Fibroblast of lung (primary cell): ENCODE results near the gene ZBTB49. TPM values are rescaled to one million over a fixed set of nuclear protein-coding genes. Genes with fewer than 3 reads are reported as not detected.
A peak's percentile ranks its signal among the peaks of the same experiment; 100 is the strongest.

ENCODE experiments used
- DNase-seq, 2 donors: peaks; one replicate each; pipeline versions ENCODE4 v3.0.0 to v3.0.0-alpha.2; 2010; ENCODE audit warnings: low read depth in 2 of 2
- H2AFZ ChIP-seq: 2 replicates; pipeline ENCODE4 v1.5.1; 2012; ENCODE audit warnings: low read length, control low read depth, inconsistent platforms
- H3K27ac ChIP-seq: 2 replicates; pipeline ENCODE4 v1.5.1; 2011; ENCODE audit warnings: low read length, control low read depth; ENCODE audit not compliant: insufficient read depth
- H3K27me3 ChIP-seq: 2 replicates; pipeline ENCODE4 v1.5.1; 2011; ENCODE audit warnings: mild to moderate bottlenecking, low read length; ENCODE audit not compliant: control insufficient read depth, insufficient read depth
- H3K36me3 ChIP-seq: 2 replicates; pipeline ENCODE4 v1.5.1; 2011; ENCODE audit warnings: low read length; ENCODE audit not compliant: control insufficient read depth, insufficient read depth
- H3K4me1 ChIP-seq: 2 replicates; pipeline ENCODE4 v1.5.1; 2011; ENCODE audit warnings: low read length; ENCODE audit not compliant: control insufficient read depth, insufficient read depth; ENCODE audit errors: extremely low read depth
- H3K4me2 ChIP-seq: 2 replicates; pipeline ENCODE4 v1.5.1; 2011; ENCODE audit warnings: low read length, control low read depth; ENCODE audit not compliant: insufficient read depth; ENCODE audit errors: extremely low read depth
- H3K4me3 ChIP-seq, 4 experiments: fragments of 200-600 bp in 1 of 4; sonication (generic) in 1 of 4; replicated peaks in 1 of 4; 2 replicates each; pipeline ENCODE4 v1.5.1; 2011 to 2016; ENCODE audit warnings: low read length in 4 of 4, low read depth in 3 of 4, mild to moderate bottlenecking in 3 of 4, control low read depth in 2 of 4, inconsistent platforms in 1 of 4, mixed read lengths in 1 of 4; ENCODE audit not compliant: insufficient read depth in 1 of 4; ENCODE audit errors: control extremely low read depth in 1 of 4
- H3K79me2 ChIP-seq: 2 replicates; pipeline ENCODE4 v1.5.1; 2012; ENCODE audit warnings: mild to moderate bottlenecking, low read length, inconsistent platforms; ENCODE audit not compliant: control insufficient read depth, insufficient read depth
- H3K9ac ChIP-seq: 2 replicates; pipeline ENCODE4 v1.5.1; 2011; ENCODE audit warnings: mild to moderate bottlenecking, low read length, control low read depth; ENCODE audit not compliant: insufficient read depth
- H3K9me3 ChIP-seq: 2 replicates; pipeline ENCODE4 v1.5.1; 2012; ENCODE audit warnings: low read depth, low read length; ENCODE audit not compliant: control insufficient read depth, insufficient read depth
- H4K20me1 ChIP-seq: 2 replicates; pipeline ENCODE4 v1.5.1; 2011; ENCODE audit warnings: low read length; ENCODE audit not compliant: control insufficient read depth, insufficient read depth; ENCODE audit errors: extremely low read depth
- CTCF ChIP-seq, 2 donors: IDR thresholded peaks in 1 of 2; conservative IDR thresholded peaks in 1 of 2; 1 replicate in 1 of 2; 2 replicates in 1 of 2; pipeline ENCODE4 v1.5.1; 2011 to 2012; ENCODE audit warnings: low read length in 2 of 2, control low read depth in 1 of 2, inconsistent platforms in 1 of 2, low read depth in 1 of 2, mild to moderate bottlenecking in 1 of 2
- EZH2 ChIP-seq: IDR thresholded peaks from 2 replicates; pipeline ENCODE4 v1.5.1; 2012; ENCODE audit warnings: low read length, control low read depth, mild to moderate bottlenecking; ENCODE audit errors: missing control alignments
- polyA plus RNA-seq, 2 donors: library from polyadenylated mRNA; depleted of rRNA in 1 of 2; stranded (reverse) in 1 of 2; unstranded in 1 of 2; fragments of >200 nt; gene quantifications; 2 replicates each; pipeline ENCODE4 v1.2.1, GENCODE V29; 2011 to 2012; ENCODE audit warnings: missing spikeins in 1 of 2
- total RNA-seq: library from RNA; depleted of rRNA; stranded (reverse); fragments of >200 nt; gene quantifications from 2 replicates; pipeline ENCODE4 v1.2.1, GENCODE V29; 2014

The ZBTB49 gene
- total and polyA plus RNA-seq, 2 donors (not counting 1 experiment from before 2014, with no cell fraction given) = 2.8 to 3.5 TPM

- H3K27me3 ChIP-seq = no peaks in the 10 kb centered on the region
- no peaks in the 10 kb centered on the region for H3K36me3 ChIP-seq
- no peak overlapping the region for H3K4me3 ChIP-seq
- H3K4me1 ChIP-seq = no peaks in the 10 kb centered on the region
- H3K9ac ChIP-seq = no peak overlapping the region
- H2AFZ ChIP-seq = no peak overlapping the region
- TF ChIP-seq CTCF (conservative IDR thresholded peaks at IDR 0.05 in 1 of 2, IDR thresholded peaks at IDR 0.05 in 1 of 2; ENCODE audit: low read depth in 1 of 2, low read length in 2 of 2) = no peak
- H3K27ac ChIP-seq = no peak overlapping the region
- no peaks in the 10 kb centered on the region for H3K9me3 ChIP-seq
- no peak for DNase-seq
- H4K20me1 ChIP-seq = no peaks in the 10 kb centered on the region
- no peak overlapping the region for H3K4me2 ChIP-seq
- no peaks in the 10 kb centered on the region for H3K79me2 ChIP-seq
Measured at GRCh38 chr4:4332529-4332928, 42.5 kb downstream of the ZBTB49 start.

- Histone ChIP-seq H3K27me3 (no peaks in the 10 kb centered on the region), H3K79me2 (no peaks in the 10 kb centered on the region), H3K9ac (no peak overlapping the region), H3K4me2 (peak overlapping the region; percentile 44), H3K36me3 (no peaks in the 10 kb centered on the region), H3K4me1 (no peaks in the 10 kb centered on the region), H3K4me3 (peak overlapping the region in 1 of 4 experiments; percentile 7), H3K9me3 (no peaks in the 10 kb centered on the region), H4K20me1 (no peaks in the 10 kb centered on the region), H3K27ac (no peak overlapping the region), H2AFZ (no peak overlapping the region)
- DNase-seq = peak; percentile 76 to 90
- no peak for TF ChIP-seq CTCF (conservative IDR thresholded peaks at IDR 0.05 in 1 of 2, IDR thresholded peaks at IDR 0.05 in 1 of 2; ENCODE audit: low read depth in 1 of 2, low read length in 2 of 2)
- TF ChIP-seq EZH2 = no peak
Measured at GRCh38 chr4:4333265-4333706, 43.2 kb downstream of the ZBTB49 start.

- H3K9ac ChIP-seq = no peak overlapping the region
- H3K36me3 ChIP-seq = no peaks in the 10 kb centered on the region
- TF ChIP-seq CTCF (conservative IDR thresholded peaks at IDR 0.05 in 1 of 2, IDR thresholded peaks at IDR 0.05 in 1 of 2; ENCODE audit: low read depth in 1 of 2, low read length in 2 of 2) (peak; percentile 79 to 84), EZH2 (no peak)
- peaks cover 4% of the 10 kb centered on the region for H3K27me3 ChIP-seq
- DNase-seq = peak; percentile 34 to 39
- no peaks in the 10 kb centered on the region for H3K4me1 ChIP-seq
- no peaks in the 10 kb centered on the region for H3K79me2 ChIP-seq
- H3K4me2 ChIP-seq = no peak overlapping the region
- H4K20me1 ChIP-seq = no peaks in the 10 kb centered on the region
- H3K27ac ChIP-seq = no peak overlapping the region
- no peaks in the 10 kb centered on the region for H3K9me3 ChIP-seq
- H3K4me3 ChIP-seq = no peak overlapping the region
- H2AFZ ChIP-seq = no peak overlapping the region
Measured at GRCh38 chr4:4334798-4335520, 44.9 kb downstream of the ZBTB49 start.
